Thyroid gland (tissue), 4 donors: ENCODE measurements around the gene CCDC149. TPM values are rescaled to one million over a fixed set of nuclear protein-coding genes. Genes with fewer than 3 reads are reported as not detected.

Source experiments
- DNase-seq, 2 donors: peaks; one replicate each; pipeline ENCODE4 v3.0.0-alpha.2; 2019
- H3K27ac ChIP-seq, 3 donors: fragments of 200-600 bp; sonication (generic); 1 replicate in 2 of 3; 2 replicates in 1 of 3; pipeline ENCODE4 v1.5.1; 2016 to 2019; ENCODE audit warnings: mild to moderate bottlenecking in 1 of 3, moderate library complexity in 1 of 3
- H3K27me3 ChIP-seq: fragments of 200-600 bp; sonication (generic); one replicate; pipeline ENCODE4 v1.5.1; 2019
- H3K36me3 ChIP-seq, 2 donors: fragments of 200-600 bp; sonication (generic); one replicate each; pipeline ENCODE4 v1.5.1; 2016 to 2019
- H3K4me1 ChIP-seq, 2 donors: fragments of 200-600 bp; sonication (generic); one replicate each; pipeline ENCODE4 v1.5.1; 2017 to 2019
- H3K4me3 ChIP-seq, 3 donors: fragments of 200-600 bp; sonication (generic); replicated peaks in 1 of 3; 1 replicate in 2 of 3; 2 replicates in 1 of 3; pipeline ENCODE4 v1.5.1; 2016; ENCODE audit warnings: mild to moderate bottlenecking in 1 of 3
- H3K9me3 ChIP-seq: fragments of 200-600 bp; sonication (generic); one replicate; pipeline ENCODE4 v1.5.1; 2017
- POLR2A ChIP-seq, 2 donors: fragments of 450-650 bp; IDR thresholded peaks; one replicate each; pipeline ENCODE4 v1.6.1; 2017; ENCODE audit warnings: antibody characterized with exemption in 2 of 2, mild to moderate bottlenecking in 2 of 2, moderate library complexity in 1 of 2
- WGBS, 2 donors: methylation state at CpG; one replicate each; pipeline ENCODE4 v1.1.5; 2017; 5-methylcytosine and 5-hydroxymethylcytosine counted together
- intact Hi-C: fragments of 100-400 bp; cut with DNase I; formaldehyde crosslinking; loops from one replicate; pipeline ENCODE4 v1.15.1; 2023
- total RNA-seq, 4 donors: library from RNA; depleted of rRNA; stranded (reverse); fragments of >200 nt; gene quantifications; one replicate each; pipeline ENCODE4 v1.2.3, GENCODE V29; 2016
- TF ChIP-seq, protein P1 (sequence below), 6 experiments: fragments of 200-600 bp in 3 of 6; fragments of 450-650 bp in 3 of 6; sonication (generic) in 3 of 6; IDR thresholded peaks; one replicate each; pipeline ENCODE4 v1.5.1; 2016 to 2019; ENCODE audit warnings: antibody characterized with exemption in 6 of 6, mild to moderate bottlenecking in 2 of 6, inconsistent platforms in 1 of 6, moderate library complexity in 1 of 6

Gene CCDC149
- total RNA-seq, 4 donors from 2014 or later = 19.3 to 29.2 (median 21.8) TPM

DNA sequence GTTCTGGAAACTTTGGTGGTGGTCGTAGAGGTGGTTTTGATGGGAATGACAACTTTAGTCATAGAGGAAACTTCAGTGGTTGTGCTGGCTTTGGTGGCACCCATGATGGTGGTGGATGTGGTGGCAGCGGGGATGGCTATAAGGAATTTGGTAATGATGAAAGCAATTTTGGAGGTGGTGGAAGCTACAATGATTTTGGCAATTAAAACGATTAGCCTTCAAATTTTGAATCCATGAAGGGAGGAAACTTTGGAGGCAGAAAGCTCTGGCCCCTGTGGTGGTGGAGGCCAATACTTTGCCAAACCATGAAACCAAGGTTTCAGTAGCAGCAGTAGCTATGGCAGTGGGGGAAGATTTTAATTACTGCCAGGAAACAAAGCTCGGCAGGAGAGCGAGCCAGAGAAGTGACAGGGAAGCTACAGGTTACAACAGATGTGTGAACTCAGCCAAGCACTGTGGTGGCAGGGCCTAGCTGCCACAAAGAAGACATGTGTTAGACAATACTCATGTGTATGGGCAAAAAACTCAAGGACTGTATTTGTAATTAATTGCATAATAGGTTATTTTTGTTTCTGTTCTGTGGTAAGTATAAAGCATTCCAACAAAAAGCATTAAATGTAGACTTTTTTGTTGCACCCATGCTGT, 140.7 kb downstream of the CCDC149 start:
- H3K36me3 ChIP-seq = no peaks in the 10 kb centered on the region
- no peak overlapping the region for H3K27ac ChIP-seq
- H3K4me1 ChIP-seq = peaks cover 0 to 3% of the 10 kb centered on the region in 2 donors
- TF ChIP-seq POLR2A (IDR thresholded peaks at IDR 0.05) = no peak
- TF ChIP-seq, protein P1, sequence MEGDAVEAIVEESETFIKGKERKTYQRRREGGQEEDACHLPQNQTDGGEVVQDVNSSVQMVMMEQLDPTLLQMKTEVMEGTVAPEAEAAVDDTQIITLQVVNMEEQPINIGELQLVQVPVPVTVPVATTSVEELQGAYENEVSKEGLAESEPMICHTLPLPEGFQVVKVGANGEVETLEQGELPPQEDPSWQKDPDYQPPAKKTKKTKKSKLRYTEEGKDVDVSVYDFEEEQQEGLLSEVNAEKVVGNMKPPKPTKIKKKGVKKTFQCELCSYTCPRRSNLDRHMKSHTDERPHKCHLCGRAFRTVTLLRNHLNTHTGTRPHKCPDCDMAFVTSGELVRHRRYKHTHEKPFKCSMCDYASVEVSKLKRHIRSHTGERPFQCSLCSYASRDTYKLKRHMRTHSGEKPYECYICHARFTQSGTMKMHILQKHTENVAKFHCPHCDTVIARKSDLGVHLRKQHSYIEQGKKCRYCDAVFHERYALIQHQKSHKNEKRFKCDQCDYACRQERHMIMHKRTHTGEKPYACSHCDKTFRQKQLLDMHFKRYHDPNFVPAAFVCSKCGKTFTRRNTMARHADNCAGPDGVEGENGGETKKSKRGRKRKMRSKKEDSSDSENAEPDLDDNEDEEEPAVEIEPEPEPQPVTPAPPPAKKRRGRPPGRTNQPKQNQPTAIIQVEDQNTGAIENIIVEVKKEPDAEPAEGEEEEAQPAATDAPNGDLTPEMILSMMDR (IDR thresholded peaks at IDR 0.05) = no peak
- intact Hi-C loops = no loop called here
- no peaks in the 10 kb centered on the region for H3K27me3 ChIP-seq
- no peak for DNase-seq
- no peaks in the 10 kb centered on the region for H3K9me3 ChIP-seq
- WGBS, 2 donors = 85 to 92% methylated on average over 5 of the region's 5 CpGs
- H3K4me3 ChIP-seq = no peak overlapping the region

DNA sequence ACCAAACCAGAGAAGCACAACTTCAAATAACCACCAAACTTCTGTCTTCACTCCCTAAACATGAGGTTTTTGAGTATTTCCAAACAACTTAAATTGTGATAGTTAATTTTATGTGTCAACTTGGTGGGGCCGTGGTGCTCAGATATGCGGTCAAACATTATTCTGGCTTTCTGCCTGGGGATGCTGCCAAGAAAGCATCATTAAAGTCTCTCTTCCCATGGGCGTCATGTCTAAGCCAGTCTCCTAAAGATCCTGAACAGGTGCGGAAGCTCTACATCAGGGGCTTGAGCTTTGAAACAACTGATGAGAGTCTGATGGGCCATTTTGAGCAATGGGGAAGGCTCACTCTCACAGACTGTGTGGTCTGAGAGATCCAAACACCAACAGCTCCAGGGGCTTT, 141.6 kb downstream of the CCDC149 start:
- H3K27ac ChIP-seq = no peak overlapping the region
- 79 to 85% methylated on average over 4 of the region's 4 CpGs for whole genome bisulfite sequencing, 2 donors
- no peaks in the 10 kb centered on the region for H3K27me3 ChIP-seq
- no peak for DNase-seq
- no peaks in the 10 kb centered on the region for H3K36me3 ChIP-seq
- H3K4me3 ChIP-seq = no peak overlapping the region
- TF ChIP-seq POLR2A (IDR thresholded peaks at IDR 0.05) = no peak
- TF ChIP-seq, protein P1 (IDR thresholded peaks at IDR 0.05) = no peak
- H3K4me1 ChIP-seq = peaks cover 0 to 3% of the 10 kb centered on the region in 2 donors
- intact Hi-C loops = no loop called here
- H3K9me3 ChIP-seq = no peaks in the 10 kb centered on the region

DNA sequence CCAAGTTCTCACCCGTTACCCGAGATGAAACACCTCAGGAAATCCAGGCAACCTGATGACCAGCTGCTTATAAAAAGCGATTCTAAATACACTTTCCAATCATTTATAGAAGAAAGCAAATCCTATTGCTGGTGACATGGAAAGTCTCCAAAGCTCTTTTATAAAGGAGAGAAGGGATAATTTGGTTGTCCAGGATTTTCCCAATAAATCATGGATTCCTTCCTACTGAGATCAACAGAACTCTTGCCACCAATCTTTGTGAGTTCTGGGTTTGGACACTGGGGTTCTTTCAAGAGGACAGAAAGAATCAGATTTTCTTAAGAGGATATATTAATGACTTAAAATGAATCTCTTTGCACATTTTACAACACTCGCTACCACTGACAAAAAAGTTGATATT, 142.2 kb downstream of the CCDC149 start:
- Histone ChIP-seq H3K27me3 (no peaks in the 10 kb centered on the region), H3K4me1 (peaks cover 0 to 3% of the 10 kb centered on the region in 2 donors), H3K36me3 (no peaks in the 10 kb centered on the region), H3K9me3 (no peaks in the 10 kb centered on the region), H3K4me3 (no peak overlapping the region), H3K27ac (no peak overlapping the region)
- TF ChIP-seq POLR2A (IDR thresholded peaks at IDR 0.05) = no peak
- TF ChIP-seq, protein P1 (IDR thresholded peaks at IDR 0.05) = no peak
- no peak for DNase-seq
- intact Hi-C loops = no loop called here
- WGBS, 2 donors = 87% methylated on average over 4 of the region's 4 CpGs

DNA sequence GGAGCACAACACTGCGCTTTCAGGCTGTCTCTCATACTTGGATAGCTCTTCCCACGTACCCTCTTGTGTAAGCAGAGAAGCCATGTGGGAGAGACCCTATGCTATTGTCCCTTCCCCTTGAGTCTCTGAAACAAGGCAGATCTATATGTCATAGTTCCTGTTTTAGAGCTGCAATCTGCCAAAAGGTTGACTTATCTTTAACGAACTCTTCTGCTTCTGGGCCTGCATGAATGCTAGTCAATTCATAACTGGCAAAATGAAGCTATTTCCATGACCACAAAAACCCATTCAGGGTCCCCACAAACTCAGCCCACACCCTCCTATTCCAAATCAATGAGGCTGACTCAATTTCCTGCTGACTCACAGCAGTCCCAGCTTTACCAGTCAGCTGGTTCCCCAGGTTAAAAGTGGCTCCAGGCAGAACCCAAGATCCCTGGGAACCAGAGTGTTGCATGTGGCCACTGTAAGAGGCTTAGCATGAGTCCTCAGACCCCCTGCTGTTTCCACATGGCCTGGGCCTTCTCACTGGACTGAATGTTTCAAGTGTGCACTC, 142.7 kb downstream of the CCDC149 start:
- WGBS, 2 donors = 84 to 90% methylated on average over 3 of the region's 3 CpGs
- no peak for TF ChIP-seq POLR2A (IDR thresholded peaks at IDR 0.05)
- TF ChIP-seq, protein P1 (IDR thresholded peaks at IDR 0.05) = no peak
- Histone ChIP-seq H3K27me3 (no peaks in the 10 kb centered on the region), H3K4me1 (peaks cover 0 to 3% of the 10 kb centered on the region in 2 donors), H3K36me3 (no peaks in the 10 kb centered on the region), H3K9me3 (no peaks in the 10 kb centered on the region), H3K4me3 (no peak overlapping the region), H3K27ac (no peak overlapping the region)
- intact Hi-C loops = no loop called here
- no peak for DNase-seq

DNA sequence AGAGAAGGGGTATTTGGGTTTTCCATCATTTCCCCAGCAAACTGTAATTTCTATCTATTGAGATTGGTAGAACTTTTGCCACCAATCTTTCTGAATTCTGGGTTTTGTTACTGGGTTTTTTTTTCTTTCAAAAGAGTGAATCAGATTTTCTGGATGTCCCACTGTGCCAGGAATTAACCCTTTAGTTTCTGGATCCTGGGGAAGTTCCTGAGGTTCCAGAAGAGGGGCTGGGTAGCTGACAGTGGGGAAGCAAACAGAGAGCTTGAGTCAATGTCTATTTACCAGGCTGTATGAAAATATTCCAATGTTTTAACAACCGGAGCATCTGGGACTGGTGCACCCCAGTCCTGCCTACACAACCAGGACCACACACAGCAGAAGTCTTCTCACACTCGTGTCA, 143.3 kb downstream of the CCDC149 start:
- H3K27ac ChIP-seq = no peak overlapping the region
- H3K4me1 ChIP-seq = peaks cover 0 to 2% of the 10 kb centered on the region in 2 donors
- H3K9me3 ChIP-seq = no peaks in the 10 kb centered on the region
- H3K4me3 ChIP-seq = no peak overlapping the region
- WGBS, 2 donors = 64 to 88% methylated on average over 2 of the region's 2 CpGs
- intact Hi-C loops = no loop called here
- H3K36me3 ChIP-seq = no peaks in the 10 kb centered on the region
- DNase-seq = no peak
- no peak for TF ChIP-seq POLR2A (IDR thresholded peaks at IDR 0.05)
- TF ChIP-seq, protein P1 (IDR thresholded peaks at IDR 0.05) = no peak
- H3K27me3 ChIP-seq = no peaks in the 10 kb centered on the region
